ENCODE measurements around the gene PARD3B.

The PARD3B gene

GRCh38 chr2:204824751-204825453 lies 279.6 kb downstream of the PARD3B start:
- in situ Hi-C loops (cut with HindIII; ENCODE audit: low pct_ligation_motif_present, low sequenced_read_pairs), result no loop called here
- H3K36me3 ChIP-seq (replicated peaks), result no peaks in the 10 kb centered on the region
- no peaks in the 10 kb centered on the region for H3K27me3 ChIP-seq (replicated peaks)
- no peak overlapping the region for H3K27ac ChIP-seq
- TF ChIP-seq CTCF (IDR thresholded peaks at IDR 0.05; ENCODE audit: low read depth, low read length, missing control alignments), result no peak
- DNase-seq, result peak; percentile 28
- H3K4me3 ChIP-seq (ENCODE audit: low read depth, low read length), result no peak overlapping the region

GRCh38 chr2:204825681-204826080 lies 280.4 kb downstream of the PARD3B start:
- no peaks in the 10 kb centered on the region for H3K36me3 ChIP-seq (replicated peaks)
- in situ Hi-C loops (cut with HindIII; ENCODE audit: low pct_ligation_motif_present, low sequenced_read_pairs), result no loop called here

GRCh38 chr2:204827701-204828590 lies 282.7 kb downstream of the PARD3B start:
- no peak for TF ChIP-seq CTCF (IDR thresholded peaks at IDR 0.05; ENCODE audit: low read depth, low read length, missing control alignments)
- Histone ChIP-seq H3K27ac (no peak overlapping the region), H3K4me3 (ENCODE audit: low read depth, low read length) (no peak overlapping the region), H3K36me3 (replicated peaks) (no peaks in the 10 kb centered on the region), H3K27me3 (replicated peaks) (no peaks in the 10 kb centered on the region)
- DNase-seq, result no peak
- in situ Hi-C loops (cut with HindIII; ENCODE audit: low pct_ligation_motif_present, low sequenced_read_pairs), result no loop called here

More at GRCh38 chr2:204825681-204826080, 280.4 kb downstream of the PARD3B start:
- H3K27ac ChIP-seq, result no peak overlapping the region
- no peaks in the 10 kb centered on the region for H3K27me3 ChIP-seq (replicated peaks)
- no peak overlapping the region for H3K4me3 ChIP-seq (ENCODE audit: low read depth, low read length)
- no peak for TF ChIP-seq CTCF (IDR thresholded peaks at IDR 0.05; ENCODE audit: low read depth, low read length, missing control alignments)
- DNase-seq, result no peak

DNA sequence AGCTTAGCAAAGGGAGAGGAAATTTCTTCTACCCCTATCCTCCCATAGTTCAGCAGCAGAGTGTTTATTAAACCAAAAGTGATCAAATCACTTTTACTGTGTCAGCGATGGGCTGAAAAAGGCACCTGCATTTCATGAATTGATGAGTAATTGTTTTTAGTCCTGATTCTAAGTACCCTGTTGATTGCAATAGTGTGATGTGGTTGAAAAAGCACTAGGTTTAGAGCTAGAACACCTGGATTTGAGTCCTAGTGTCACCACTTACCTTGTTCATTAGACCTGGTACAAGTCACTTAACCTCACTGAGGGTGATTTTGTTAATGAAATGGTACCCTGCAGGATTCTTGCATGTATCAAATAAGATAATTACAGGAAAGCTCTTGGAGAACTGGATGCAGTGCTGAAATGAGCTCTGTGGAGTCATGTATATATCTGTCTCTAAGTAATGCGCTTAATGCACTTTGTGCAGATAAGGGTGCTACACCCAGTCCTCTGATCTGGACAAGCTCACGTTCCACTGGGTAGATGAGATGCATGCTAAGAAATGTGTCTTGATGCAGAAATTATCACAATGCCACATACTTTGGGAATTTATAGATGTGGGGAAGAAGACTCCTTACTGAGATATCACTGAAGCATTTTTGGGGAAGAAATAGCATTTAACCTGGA lies 289.6 kb downstream of the PARD3B start:
- in situ Hi-C loops (cut with HindIII; ENCODE audit: low pct_ligation_motif_present, low sequenced_read_pairs), result no loop called here
- no peak for DNase-seq
- H3K27ac ChIP-seq, result no peak overlapping the region

DNA sequence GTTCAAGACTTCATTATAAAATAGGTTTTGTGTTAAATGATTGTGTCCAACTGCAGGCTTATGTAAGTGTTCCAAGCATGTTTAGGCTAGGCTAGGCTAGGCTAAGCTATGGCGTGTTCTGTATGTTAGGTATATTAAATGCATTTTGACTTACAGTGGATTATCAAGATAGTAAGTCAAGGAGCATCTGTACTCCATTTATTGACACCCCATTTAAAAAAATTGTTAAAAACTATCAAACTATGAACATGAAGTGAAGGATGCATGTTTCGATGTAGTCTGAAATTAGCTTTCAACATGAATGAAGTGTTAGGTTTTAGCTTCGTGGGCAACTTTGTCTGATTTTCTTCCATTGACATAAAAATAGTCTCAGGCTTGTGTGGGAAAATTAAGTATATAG lies 290.5 kb downstream of the PARD3B start:
- no peak for TF ChIP-seq CTCF (IDR thresholded peaks at IDR 0.05; ENCODE audit: low read depth, low read length, missing control alignments)
- H3K27me3 ChIP-seq (replicated peaks), result no peaks in the 10 kb centered on the region
- in situ Hi-C loops (cut with HindIII; ENCODE audit: low pct_ligation_motif_present, low sequenced_read_pairs), result no loop called here
- DNase-seq, result no peak
- H3K4me3 ChIP-seq (ENCODE audit: low read depth, low read length), result no peak overlapping the region
- H3K36me3 ChIP-seq (replicated peaks), result no peaks in the 10 kb centered on the region
- no peak overlapping the region for H3K27ac ChIP-seq

More for the DNA sequence above, 289.6 kb downstream of the PARD3B start:
- no peak for TF ChIP-seq CTCF (IDR thresholded peaks at IDR 0.05; ENCODE audit: low read depth, low read length, missing control alignments)
- Histone ChIP-seq H3K36me3 (replicated peaks) (no peaks in the 10 kb centered on the region), H3K27me3 (replicated peaks) (no peaks in the 10 kb centered on the region), H3K4me3 (ENCODE audit: low read depth, low read length) (no peak overlapping the region)

All from brain microvascular endothelial cell (primary cell).